ENCODE data around the gene MORN5.

Gene MORN5

GRCh38 chr9:122135529-122135859 is 24.2 kb upstream of the MORN5 start:
- H3K4me3 ChIP-seq (ENCODE audit: low read depth, low read length): no peak overlapping the region
- DNase-seq (ENCODE audit: low read depth): no peak
- TF ChIP-seq CTCF (conservative IDR thresholded peaks at IDR 0.05; ENCODE audit: low read depth, low read length): no peak

- H3K4me3 ChIP-seq (ENCODE audit: low read depth, low read length): no peak overlapping the region
- no peak for TF ChIP-seq CTCF (conservative IDR thresholded peaks at IDR 0.05; ENCODE audit: low read depth, low read length)
- no peak for DNase-seq (ENCODE audit: low read depth)
These were observed 21.0 kb upstream of the MORN5 start for GRCh38 chr9:122138560-122139268.

- H3K4me3 ChIP-seq (ENCODE audit: low read depth, low read length): no peak overlapping the region
- DNase-seq (ENCODE audit: low read depth): no peak
- TF ChIP-seq CTCF (conservative IDR thresholded peaks at IDR 0.05; ENCODE audit: low read depth, low read length): no peak
These were observed 19.1 kb upstream of the MORN5 start for GRCh38 chr9:122140368-122141193.

- no peak for TF ChIP-seq CTCF (conservative IDR thresholded peaks at IDR 0.05; ENCODE audit: low read depth, low read length)
- no peak overlapping the region for H3K4me3 ChIP-seq (ENCODE audit: low read depth, low read length)
- no peak for DNase-seq (ENCODE audit: low read depth)
These were observed 18.0 kb upstream of the MORN5 start for GRCh38 chr9:122141671-122142070.

GRCh38 chr9:122143296-122143695 is 16.4 kb upstream of the MORN5 start:
- TF ChIP-seq CTCF (conservative IDR thresholded peaks at IDR 0.05; ENCODE audit: low read depth, low read length): no peak
- no peak for DNase-seq (ENCODE audit: low read depth)
- no peak overlapping the region for H3K4me3 ChIP-seq (ENCODE audit: low read depth, low read length)

- H3K4me3 ChIP-seq (ENCODE audit: low read depth, low read length): no peak overlapping the region
- DNase-seq (ENCODE audit: low read depth): no peak
- no peak for TF ChIP-seq CTCF (conservative IDR thresholded peaks at IDR 0.05; ENCODE audit: low read depth, low read length)
These were observed 15.8 kb upstream of the MORN5 start for GRCh38 chr9:122143876-122144405.
